ENCODE measurements around the gene SHROOM4.

SHROOM4 gene

GRCh38 chrX:50813843-50814661, at the start of gene SHROOM4:
SHROOM4 (minus strand) TSS chrX:50814194; CDS start chrX:50814018, 176 bp downstream.
- DNase-seq (ENCODE audit: low spot score in 2 of 2) (no peak), ATAC-seq (ENCODE audit: low read depth) (no peak)
- Mint-ChIP-seq H3K9me3 (peaks cover 3% of the 10 kb centered on the region), H3K4me3 (peak within 1 kb of the TSS; percentile 53), H3K4me1 (peaks cover 2% of the 10 kb centered on the region), H3K27ac (no peak within 1 kb of the TSS), H3K27me3 (peaks cover 12% of the 10 kb centered on the region), H3K36me3 (no peaks in the 10 kb centered on the region)

GRCh38 chrX:50863471-50863870, 49.5 kb upstream of the SHROOM4 start:
- Mint-ChIP-seq H3K4me3 (no peak overlapping the region), H3K27ac (no peak overlapping the region), H3K9me3 (no peaks in the 10 kb centered on the region), H3K4me1 (no peaks in the 10 kb centered on the region), H3K27me3 (peaks cover 2% of the 10 kb centered on the region), H3K36me3 (no peaks in the 10 kb centered on the region)
- no peak for ATAC-seq (ENCODE audit: low read depth)
- DNase-seq (ENCODE audit: low spot score in 2 of 2), result no peak

- Mint-ChIP-seq H3K27me3 (peaks cover 2% of the 10 kb centered on the region), H3K36me3 (no peaks in the 10 kb centered on the region), H3K27ac (no peak overlapping the region), H3K4me3 (no peak overlapping the region), H3K9me3 (no peaks in the 10 kb centered on the region), H3K4me1 (no peaks in the 10 kb centered on the region)
- ATAC-seq (ENCODE audit: low read depth), result no peak
- DNase-seq (ENCODE audit: low spot score in 2 of 2), result no peak
Observed at GRCh38 chrX:50860518-50860917, 46.5 kb upstream of the SHROOM4 start.

- Mint-ChIP-seq H3K9me3 (no peaks in the 10 kb centered on the region), H3K4me1 (no peaks in the 10 kb centered on the region), H3K4me3 (no peak overlapping the region), H3K27me3 (peaks cover 2% of the 10 kb centered on the region), H3K27ac (no peak overlapping the region), H3K36me3 (no peaks in the 10 kb centered on the region)
- ATAC-seq (ENCODE audit: low read depth) (no peak), DNase-seq (ENCODE audit: low spot score in 2 of 2) (no peak)
Observed at GRCh38 chrX:50858548-50858947, 44.6 kb upstream of the SHROOM4 start.

- no peak overlapping the region for H3K4me3 Mint-ChIP-seq
- no peaks in the 10 kb centered on the region for H3K27me3 Mint-ChIP-seq
- H3K4me1 Mint-ChIP-seq, result no peaks in the 10 kb centered on the region
- H3K36me3 Mint-ChIP-seq, result no peaks in the 10 kb centered on the region
- ATAC-seq (ENCODE audit: low read depth) (no peak), DNase-seq (ENCODE audit: low spot score in 2 of 2) (no peak)
- H3K9me3 Mint-ChIP-seq, result no peaks in the 10 kb centered on the region
- H3K27ac Mint-ChIP-seq, result no peak overlapping the region
Observed at GRCh38 chrX:50853399-50853798, 39.4 kb upstream of the SHROOM4 start.

- Mint-ChIP-seq H3K27me3 (no peaks in the 10 kb centered on the region), H3K4me3 (no peak overlapping the region), H3K36me3 (no peaks in the 10 kb centered on the region), H3K9me3 (no peaks in the 10 kb centered on the region), H3K4me1 (no peaks in the 10 kb centered on the region), H3K27ac (no peak overlapping the region)
- ATAC-seq (ENCODE audit: low read depth) (no peak), DNase-seq (ENCODE audit: low spot score in 2 of 2) (no peak)
Observed at GRCh38 chrX:50852524-50852923, 38.5 kb upstream of the SHROOM4 start.

- H3K27me3 Mint-ChIP-seq, result peaks cover 7% of the 10 kb centered on the region
- H3K4me1 Mint-ChIP-seq, result no peaks in the 10 kb centered on the region
- ATAC-seq (ENCODE audit: low read depth) (no peak), DNase-seq (ENCODE audit: low spot score in 2 of 2) (no peak)
- no peaks in the 10 kb centered on the region for H3K9me3 Mint-ChIP-seq
- no peaks in the 10 kb centered on the region for H3K36me3 Mint-ChIP-seq
- no peak overlapping the region for H3K27ac Mint-ChIP-seq
- H3K4me3 Mint-ChIP-seq, result no peak overlapping the region
Observed at GRCh38 chrX:50842221-50842620, 28.2 kb upstream of the SHROOM4 start.

GRCh38 chrX:50839730-50840129, 25.7 kb upstream of the SHROOM4 start:
- Mint-ChIP-seq H3K27ac (no peak overlapping the region), H3K4me1 (no peaks in the 10 kb centered on the region), H3K36me3 (no peaks in the 10 kb centered on the region), H3K4me3 (no peak overlapping the region), H3K27me3 (peaks cover 8% of the 10 kb centered on the region), H3K9me3 (no peaks in the 10 kb centered on the region)
- no peak for DNase-seq (ENCODE audit: low spot score in 2 of 2)
- ATAC-seq (ENCODE audit: low read depth), result no peak

- no peaks in the 10 kb centered on the region for H3K9me3 Mint-ChIP-seq
- ATAC-seq (ENCODE audit: low read depth), result no peak
- H3K4me3 Mint-ChIP-seq, result no peak overlapping the region
- H3K4me1 Mint-ChIP-seq, result no peaks in the 10 kb centered on the region
- peaks cover 8% of the 10 kb centered on the region for H3K27me3 Mint-ChIP-seq
- DNase-seq (ENCODE audit: low spot score in 2 of 2), result no peak
- H3K27ac Mint-ChIP-seq, result no peak overlapping the region
- no peaks in the 10 kb centered on the region for H3K36me3 Mint-ChIP-seq
Observed at GRCh38 chrX:50838820-50839600, 25.0 kb upstream of the SHROOM4 start.

GRCh38 chrX:50827996-50828395, 14.0 kb upstream of the SHROOM4 start:
- no peak for DNase-seq (ENCODE audit: low spot score in 2 of 2)
- ATAC-seq (ENCODE audit: low read depth), result no peak
- Mint-ChIP-seq H3K36me3 (no peaks in the 10 kb centered on the region), H3K27ac (no peak overlapping the region), H3K4me3 (no peak overlapping the region), H3K27me3 (no peaks in the 10 kb centered on the region), H3K9me3 (peaks cover 1% of the 10 kb centered on the region), H3K4me1 (no peaks in the 10 kb centered on the region)

- Mint-ChIP-seq H3K27me3 (no peaks in the 10 kb centered on the region), H3K4me3 (no peak overlapping the region), H3K9me3 (no peaks in the 10 kb centered on the region), H3K36me3 (no peaks in the 10 kb centered on the region), H3K27ac (no peak overlapping the region), H3K4me1 (no peaks in the 10 kb centered on the region)
- no peak for ATAC-seq (ENCODE audit: low read depth)
- DNase-seq (ENCODE audit: low spot score in 2 of 2), result no peak
Observed at GRCh38 chrX:50825825-50826224, 11.8 kb upstream of the SHROOM4 start.

- Mint-ChIP-seq H3K27ac (no peak overlapping the region), H3K4me1 (peaks cover 2% of the 10 kb centered on the region), H3K36me3 (no peaks in the 10 kb centered on the region), H3K27me3 (peaks cover 1% of the 10 kb centered on the region), H3K4me3 (no peak overlapping the region), H3K9me3 (no peaks in the 10 kb centered on the region)
- ATAC-seq (ENCODE audit: low read depth), result no peak
- DNase-seq (ENCODE audit: low spot score in 2 of 2), result no peak
Observed at GRCh38 chrX:50818986-50819385, 5.0 kb upstream of the SHROOM4 start.

- no peak overlapping the region for H3K4me3 Mint-ChIP-seq
- no peaks in the 10 kb centered on the region for H3K36me3 Mint-ChIP-seq
- DNase-seq (ENCODE audit: low spot score in 2 of 2), result no peak
- H3K4me1 Mint-ChIP-seq, result peaks cover 2% of the 10 kb centered on the region
- H3K9me3 Mint-ChIP-seq, result peaks cover 3% of the 10 kb centered on the region
- no peak for ATAC-seq (ENCODE audit: low read depth)
- no peak overlapping the region for H3K27ac Mint-ChIP-seq
- peaks cover 10% of the 10 kb centered on the region for H3K27me3 Mint-ChIP-seq
Observed at GRCh38 chrX:50815120-50815519, 1.1 kb upstream of the SHROOM4 start.

- H3K4me3 Mint-ChIP-seq, result no peak overlapping the region
- H3K27ac Mint-ChIP-seq, result no peak overlapping the region
- H3K27me3 Mint-ChIP-seq, result peaks cover 10% of the 10 kb centered on the region
- ATAC-seq (ENCODE audit: low read depth) (no peak), DNase-seq (ENCODE audit: low spot score in 2 of 2) (no peak)
- H3K9me3 Mint-ChIP-seq, result peaks cover 3% of the 10 kb centered on the region
- H3K4me1 Mint-ChIP-seq, result peaks cover 2% of the 10 kb centered on the region
- H3K36me3 Mint-ChIP-seq, result no peaks in the 10 kb centered on the region
Observed at GRCh38 chrX:50814701-50815100, 707 bp upstream of the SHROOM4 start.

Measured in memory B cell (primary cell).